ENCODE results near the gene RBM4B.
A peak's percentile ranks its signal among the peaks of the same experiment; 100 is the strongest.
"Not testable (repeated sequence)": the region's sequence is repeated elsewhere in the genome, so short reads cannot be mapped to it uniquely, and the experiment has no call there.

Gene RBM4B

GRCh38 chr11:66677599-66678375, at the start of gene RBM4B:
Gene RBM4B (minus strand): TSS chr11:66677887. CDS start chr11:66677079, 808 bp downstream.
- DNase-seq (ENCODE audit: low spot score) = peak; percentile 97

- no peak for DNase-seq (ENCODE audit: low spot score)
These were observed 48.0 kb upstream of the RBM4B start for GRCh38 chr11:66725647-66726046.

GRCh38 chr11:66725114-66725513, 47.4 kb upstream of the RBM4B start:
- DNase-seq (ENCODE audit: low spot score) = no peak

GRCh38 chr11:66724167-66724566, 46.5 kb upstream of the RBM4B start:
- not testable (repeated sequence) for DNase-seq (ENCODE audit: low spot score)

GRCh38 chr11:66723693-66724092, 46.0 kb upstream of the RBM4B start:
- no peak for DNase-seq (ENCODE audit: low spot score)

- DNase-seq (ENCODE audit: low spot score) = no peak
These were observed 45.3 kb upstream of the RBM4B start for GRCh38 chr11:66722745-66723651.

GRCh38 chr11:66721939-66722338, 44.3 kb upstream of the RBM4B start:
- DNase-seq (ENCODE audit: low spot score) = no peak

GRCh38 chr11:66720899-66721470, 43.3 kb upstream of the RBM4B start:
- DNase-seq (ENCODE audit: low spot score) = no peak

- DNase-seq (ENCODE audit: low spot score) = peak; percentile 49
These were observed 42.7 kb upstream of the RBM4B start for GRCh38 chr11:66720223-66720898.

- DNase-seq (ENCODE audit: low spot score) = no peak
These were observed 41.6 kb upstream of the RBM4B start for GRCh38 chr11:66719111-66719872.

- DNase-seq (ENCODE audit: low spot score) = no peak
These were observed 40.8 kb upstream of the RBM4B start for GRCh38 chr11:66718320-66718971.

- no peak for DNase-seq (ENCODE audit: low spot score)
These were observed 40.2 kb upstream of the RBM4B start for GRCh38 chr11:66717925-66718319.

GRCh38 chr11:66716996-66717395, 39.3 kb upstream of the RBM4B start:
- no peak for DNase-seq (ENCODE audit: low spot score)

GRCh38 chr11:66715346-66716085, 37.8 kb upstream of the RBM4B start:
- no peak for DNase-seq (ENCODE audit: low spot score)

GRCh38 chr11:66713746-66714480, 36.2 kb upstream of the RBM4B start:
- no peak for DNase-seq (ENCODE audit: low spot score)

- DNase-seq (ENCODE audit: low spot score) = no peak
These were observed 32.8 kb upstream of the RBM4B start for GRCh38 chr11:66710384-66710930.

GRCh38 chr11:66708701-66709100, 31.0 kb upstream of the RBM4B start:
- DNase-seq (ENCODE audit: low spot score) = no peak

GRCh38 chr11:66708094-66708493, 30.4 kb upstream of the RBM4B start:
- DNase-seq (ENCODE audit: low spot score) = no peak

- no peak for DNase-seq (ENCODE audit: low spot score)
These were observed 29.8 kb upstream of the RBM4B start for GRCh38 chr11:66707486-66707885.
